Measurements from ENCODE around the gene HAL.

- no peak for TF ChIP-seq MAX (IDR thresholded peaks at IDR 0.05; ENCODE audit: low read depth, low read length)
- TF ChIP-seq CTCF (IDR thresholded peaks at IDR 0.05 in 2 of 3, conservative IDR thresholded peaks at IDR 0.05 in 1 of 3; ENCODE audit: control insufficient read depth in 2 of 3, extremely low read depth in 1 of 3, insufficient read depth in 1 of 3, low read depth in 3 of 3, low read length in 3 of 3), result no peak
- no peak for TF ChIP-seq RCOR1 (conservative IDR thresholded peaks at IDR 0.05; ENCODE audit: low read depth, low read length)
- TF ChIP-seq FOXK2 (IDR thresholded peaks at IDR 0.05), result no peak
- no peak for TF ChIP-seq SP1 (IDR thresholded peaks at IDR 0.05; ENCODE audit: low read depth, low read length)
- no peak for TF ChIP-seq STAT1 (conservative IDR thresholded peaks at IDR 0.05)
- no peak for TF ChIP-seq ZZZ3 (IDR thresholded peaks at IDR 0.05; ENCODE audit: control insufficient read depth, insufficient read length, low read depth)
- no peak for TF ChIP-seq HDAC2 (IDR thresholded peaks at IDR 0.05)
- TF ChIP-seq CBX5 (IDR thresholded peaks at IDR 0.05; ENCODE audit: low read depth), result no peak
- TF ChIP-seq NFXL1 (IDR thresholded peaks at IDR 0.05; ENCODE audit: borderline replicate concordance), result no peak
Observed at GRCh38 chr12:95942524-95943329, 53.4 kb downstream of the HAL start, which contains the start of gene CCDC38.

Measured in GM12878 (cell line).